ENCODE results near the gene GPN2.

Gene GPN2

GRCh38 chr1:26831546-26832248, 58.4 kb downstream of the GPN2 start:
- DNase-seq, result no peak

GRCh38 chr1:26831059-26831458, 59.0 kb downstream of the GPN2 start:
- no peak for DNase-seq

GRCh38 chr1:26829184-26829911, 60.7 kb downstream of the GPN2 start:
- no peak for DNase-seq

- DNase-seq, result no peak
Measured at GRCh38 chr1:26828411-26828991, 61.6 kb downstream of the GPN2 start.

GRCh38 chr1:26827663-26828062, 62.4 kb downstream of the GPN2 start:
- no peak for DNase-seq

GRCh38 chr1:26827106-26827604, 62.9 kb downstream of the GPN2 start:
- no peak for DNase-seq

- peak; percentile 60 for DNase-seq
Measured at GRCh38 chr1:26826261-26827105, 63.6 kb downstream of the GPN2 start, which contains the start of gene ZDHHC18. Gene ZDHHC18, plus strand, starts transcription at chr1:26826688. Its CDS starts 117 bp downstream, at chr1:26826805.
